Measurements from ENCODE around the gene VKORC1.
"Not testable (repeated sequence)": the region's sequence is repeated elsewhere in the genome, so short reads cannot be mapped to it uniquely, and the experiment has no call there.

The VKORC1 gene

DNA sequence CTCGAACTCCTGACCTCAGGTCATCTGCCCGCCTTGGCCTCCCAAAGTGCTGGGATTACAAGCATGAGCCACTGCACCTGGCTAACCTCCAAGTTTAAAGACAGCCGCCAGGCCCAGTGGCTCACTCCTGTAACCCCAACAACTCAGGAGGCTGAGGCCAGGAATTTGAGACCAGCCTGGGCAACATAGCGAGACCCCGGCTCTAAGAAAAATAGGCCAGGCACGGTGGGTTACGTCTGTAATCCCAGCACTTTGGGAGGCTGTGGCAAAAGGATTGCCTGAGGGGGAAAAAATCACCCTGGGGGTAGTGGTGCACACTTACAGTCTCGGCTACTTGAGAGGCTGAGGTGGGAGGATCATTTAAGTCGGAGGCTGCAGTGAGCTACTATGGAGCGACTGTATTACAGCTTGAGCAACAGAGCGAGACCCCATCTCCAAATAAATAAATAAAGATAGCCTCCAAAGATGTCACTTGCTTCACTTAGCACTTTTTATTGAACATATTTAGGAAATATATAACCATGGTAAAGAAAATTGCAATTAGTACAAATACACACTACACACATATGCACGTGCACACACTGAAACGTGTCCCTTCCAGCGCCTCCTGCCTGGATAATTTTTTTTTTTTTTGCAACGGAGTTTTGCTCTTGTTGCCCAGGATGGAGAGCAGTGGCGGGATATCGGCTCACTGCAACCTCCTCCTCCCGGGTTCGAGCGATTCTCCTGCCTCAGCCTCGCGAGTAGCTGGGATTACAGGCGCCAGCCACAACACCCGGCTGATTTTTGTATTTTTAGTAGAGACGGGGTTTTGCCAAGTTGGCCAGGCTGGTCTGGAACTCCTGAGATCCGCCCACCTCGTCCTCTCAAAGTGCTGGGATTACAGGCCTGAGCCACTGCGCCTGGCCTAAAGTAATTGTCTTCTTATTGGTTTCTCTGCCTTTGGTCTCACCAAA, 12.2 kb upstream of the VKORC1 start:
- DNase-seq, result no peak

DNA sequence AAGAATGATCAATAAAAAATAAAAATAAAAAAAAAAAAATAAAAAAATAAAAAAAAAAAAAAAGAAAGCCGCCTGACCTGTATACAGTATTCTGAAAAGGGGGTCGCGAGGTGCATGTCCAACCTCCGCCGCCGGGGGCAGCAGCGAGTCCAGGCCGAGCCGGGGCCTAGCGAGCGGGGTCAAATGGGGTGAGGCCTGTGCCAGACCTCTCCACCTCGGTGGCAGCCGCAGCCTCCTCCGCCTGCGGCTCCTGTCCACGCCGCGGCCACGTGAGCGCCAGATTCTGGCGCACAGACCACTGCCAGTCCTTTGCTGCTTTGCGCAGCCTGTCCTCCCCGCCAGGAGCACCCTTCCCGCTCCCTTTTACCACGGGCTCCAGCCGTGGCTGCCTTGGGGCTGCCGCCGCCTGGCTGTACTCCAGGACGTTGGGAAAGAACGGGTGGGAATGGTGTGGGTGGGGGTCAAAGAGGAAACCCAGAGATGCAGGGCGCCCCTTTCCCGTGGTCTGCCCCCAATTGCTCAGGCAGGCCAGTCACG, 11.1 kb upstream of the VKORC1 start:
- peak; percentile 73 for DNase-seq

- not testable (repeated sequence) for DNase-seq
These were observed 6.5 kb upstream of the VKORC1 start for GRCh38 chr16:31100876-31101641.

DNA sequence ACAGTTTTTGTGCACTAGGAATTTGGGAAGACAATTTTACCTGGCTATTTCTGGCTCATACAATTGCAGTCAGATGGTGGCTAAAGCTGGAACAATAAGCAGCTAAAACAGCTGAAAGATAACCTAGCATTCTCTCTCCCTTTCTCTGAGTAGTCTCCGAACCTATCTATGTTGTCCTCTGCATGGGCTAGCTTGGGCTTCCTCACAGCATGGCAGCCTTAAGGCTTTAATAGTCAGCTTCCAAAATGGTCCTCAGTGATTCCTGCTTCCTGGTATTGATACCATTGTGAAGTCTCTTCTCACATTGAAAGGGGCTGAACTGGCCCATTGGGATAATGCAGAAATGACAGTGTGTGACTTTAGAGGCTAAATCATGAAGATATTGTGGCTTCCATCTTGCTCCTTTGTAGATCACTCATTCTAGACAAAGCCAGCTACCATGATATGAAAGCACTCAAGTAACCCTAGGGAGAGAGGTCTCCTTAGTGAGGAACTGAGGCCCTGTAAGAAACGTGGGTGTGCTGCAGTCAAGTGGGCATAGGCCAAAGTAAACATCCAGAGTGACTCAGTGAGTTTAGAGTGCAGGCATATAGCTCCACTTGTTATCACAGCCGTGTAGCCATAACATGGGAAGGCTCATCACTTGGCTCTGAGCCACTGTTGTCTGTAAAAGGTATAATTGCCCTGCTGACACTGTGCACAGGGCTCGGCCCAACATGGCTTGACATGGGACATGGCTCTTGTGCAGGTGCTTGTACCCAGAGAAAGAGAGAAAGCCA, 5.5 kb upstream of the VKORC1 start:
- no peak for DNase-seq

DNA sequence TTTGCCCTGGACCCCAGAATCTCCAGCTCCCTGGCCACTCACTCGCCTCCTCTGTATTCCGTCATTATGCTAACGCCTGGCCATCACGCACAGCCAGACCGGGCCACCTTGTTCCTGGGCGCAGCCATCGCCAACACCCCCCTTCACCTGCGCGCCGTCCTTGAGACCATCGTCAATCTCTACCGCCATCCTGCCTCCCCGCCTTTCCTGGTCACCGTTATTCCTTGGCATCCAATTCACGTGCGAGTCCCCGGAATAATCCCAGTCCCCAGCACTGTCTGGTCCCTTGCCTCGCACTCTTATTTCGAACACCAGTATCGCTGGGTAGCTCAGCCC, 541 bp downstream of the VKORC1 start:
- no peak for DNase-seq

GRCh38 chr16:31093132-31093703, 1.4 kb downstream of the VKORC1 start:
- DNase-seq, result peak; percentile 62

- DNase-seq, result no peak
These were observed 2.3 kb downstream of the VKORC1 start for GRCh38 chr16:31092330-31092729.

DNA sequence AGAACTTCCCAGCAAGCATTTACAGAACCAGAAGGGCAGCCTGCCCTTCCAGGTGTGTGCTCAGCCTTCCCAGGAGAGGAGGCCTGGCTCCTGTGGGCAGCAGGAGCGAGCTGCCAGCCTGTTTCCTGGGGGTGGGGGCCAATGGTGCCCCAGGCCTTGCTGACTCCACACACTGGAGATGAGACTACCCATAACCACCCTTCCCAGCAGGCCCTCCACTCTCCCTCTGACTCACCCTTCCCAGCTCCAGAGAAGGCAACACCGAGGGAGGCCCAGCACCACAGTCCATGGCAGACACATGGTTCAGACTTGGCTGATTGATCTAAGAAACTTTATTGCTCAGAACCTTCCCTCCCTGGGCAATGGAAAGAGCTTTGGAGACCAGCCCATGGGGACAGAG, 4.1 kb downstream of the VKORC1 start:
- no peak for DNase-seq

- DNase-seq, result no peak
These were observed 5.4 kb downstream of the VKORC1 start for GRCh38 chr16:31089199-31089598.

GRCh38 chr16:31088459-31089183, 6.0 kb downstream of the VKORC1 start, which contains the start of gene PRSS53:
Gene PRSS53 (minus strand): TSS chr16:31088943. CDS start chr16:31088809, 134 bp downstream.
- DNase-seq, result no peak

GRCh38 chr16:31087971-31088370, 6.6 kb downstream of the VKORC1 start:
- DNase-seq, result no peak

DNA sequence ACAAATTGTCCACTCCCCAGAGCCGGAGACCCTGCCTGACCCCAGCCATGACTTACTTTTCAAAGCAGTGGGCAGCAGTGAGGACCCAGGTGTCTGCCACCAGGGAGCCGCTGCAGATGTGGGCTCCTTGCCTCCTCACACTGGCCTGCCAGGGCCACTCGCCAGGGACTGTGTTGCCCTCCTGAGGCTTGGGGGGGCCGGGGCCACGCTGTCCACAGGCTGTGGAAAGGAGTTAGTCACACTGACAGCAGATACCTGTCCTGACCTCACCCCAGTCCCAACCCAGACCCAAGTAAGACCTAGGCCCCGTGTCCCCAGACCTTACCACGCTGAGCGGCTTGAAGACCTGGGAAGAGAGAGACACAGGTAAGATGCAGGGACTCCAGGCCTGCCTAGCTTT, 7.1 kb downstream of the VKORC1 start:
- no peak for DNase-seq

- DNase-seq, result no peak
These were observed 8.0 kb downstream of the VKORC1 start for GRCh38 chr16:31086629-31086906.

- no peak for DNase-seq
These were observed 8.5 kb downstream of the VKORC1 start for GRCh38 chr16:31085873-31086628.

DNA sequence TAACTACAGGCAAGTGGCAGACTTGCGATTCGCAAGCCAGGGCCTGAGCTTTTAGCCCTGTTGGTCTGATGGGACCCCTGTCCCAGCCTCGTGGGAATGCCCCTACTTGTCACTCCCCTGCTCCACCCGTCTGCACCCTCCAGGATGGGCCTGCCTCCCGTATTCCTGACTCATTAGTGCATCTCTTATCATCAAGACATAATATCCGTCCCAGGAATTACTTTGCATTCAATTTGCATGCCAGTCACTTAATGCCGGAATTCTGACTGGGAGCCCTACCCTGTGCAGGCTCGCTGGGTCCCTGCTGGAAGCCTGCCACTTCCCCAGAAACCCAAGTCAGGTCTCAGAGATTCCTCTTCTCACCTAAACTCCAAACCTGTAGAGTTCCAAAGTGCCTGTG, 9.2 kb downstream of the VKORC1 start:
- no peak for DNase-seq

- DNase-seq, result no peak
These were observed 9.9 kb downstream of the VKORC1 start for GRCh38 chr16:31084584-31085302.

DNA sequence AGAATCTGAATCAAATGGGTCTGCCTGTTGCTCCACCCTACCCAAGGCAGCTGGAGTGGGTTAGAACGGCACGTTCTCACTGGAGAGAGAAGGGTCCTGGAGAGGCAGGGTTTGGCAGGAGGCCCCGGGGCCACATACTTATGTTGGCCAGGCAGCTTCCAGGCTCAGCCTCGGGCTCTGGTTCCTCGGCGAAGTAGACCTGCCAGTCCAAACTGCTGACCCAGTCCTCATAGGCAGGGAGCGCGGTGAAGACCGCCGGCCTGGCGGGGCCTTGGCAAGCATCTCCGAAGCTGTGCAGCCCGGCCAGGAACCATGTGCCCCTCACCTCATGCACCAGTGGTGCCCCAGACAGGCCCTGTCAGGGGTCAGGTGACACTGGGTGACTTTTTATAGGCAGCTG, 10.6 kb downstream of the VKORC1 start:
- no peak for DNase-seq

DNA sequence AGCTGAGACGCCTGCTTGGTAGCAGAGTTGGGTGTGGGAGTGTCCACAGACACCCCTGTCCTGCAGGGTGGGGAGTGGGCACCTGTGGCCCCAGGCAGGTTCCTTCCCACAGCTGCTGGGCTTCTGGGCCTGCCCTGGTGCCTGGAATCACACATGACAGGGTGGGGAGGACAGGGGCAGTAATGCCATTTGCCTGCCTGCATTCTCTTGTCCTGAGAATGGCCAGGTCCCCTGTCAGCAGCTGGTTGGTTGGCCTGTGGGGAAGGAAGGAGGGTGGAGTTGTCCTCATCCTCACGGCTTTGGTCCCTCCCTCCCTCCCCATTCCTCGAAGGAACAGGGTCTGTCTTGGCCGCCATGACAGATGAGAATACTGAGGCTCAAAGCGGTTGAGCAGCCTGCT, 11.0 kb downstream of the VKORC1 start:
- no peak for DNase-seq

GRCh38 chr16:31083081-31083480, 11.5 kb downstream of the VKORC1 start:
- no peak for DNase-seq

- DNase-seq, result no peak
These were observed 12.1 kb downstream of the VKORC1 start for GRCh38 chr16:31082368-31083045.
